A204.1 (cell line): ENCODE measurements around the gene EDN2.

ENCODE experiments used
- FAIRE-seq: peaks from 2 replicates; lab custom pipeline; 2012; peaks lifted over from hg19 to GRCh38; lab: Jason Lieb, UNC

The EDN2 gene

GRCh38 chr1:41517062-41517438 lies 32.6 kb upstream of the EDN2 start:
- no peak for FAIRE-seq

GRCh38 chr1:41516168-41517061 lies 31.9 kb upstream of the EDN2 start:
- no peak for FAIRE-seq

- no peak for FAIRE-seq
Measured at GRCh38 chr1:41515778-41516167, 31.3 kb upstream of the EDN2 start.

- no peak for FAIRE-seq
Measured at GRCh38 chr1:41515131-41515678, 30.7 kb upstream of the EDN2 start.

GRCh38 chr1:41514381-41514780 lies 29.9 kb upstream of the EDN2 start:
- FAIRE-seq: no peak

- FAIRE-seq: no peak
Measured at GRCh38 chr1:41513383-41513735, 28.9 kb upstream of the EDN2 start.

- no peak for FAIRE-seq
Measured at GRCh38 chr1:41512701-41513382, 28.4 kb upstream of the EDN2 start.

GRCh38 chr1:41511239-41511540 lies 26.7 kb upstream of the EDN2 start:
- FAIRE-seq: no peak

- FAIRE-seq: no peak
Measured at GRCh38 chr1:41510531-41511238, 26.2 kb upstream of the EDN2 start.

- FAIRE-seq: no peak
Measured at GRCh38 chr1:41509270-41509671, 24.8 kb upstream of the EDN2 start.

GRCh38 chr1:41508290-41508689 lies 23.8 kb upstream of the EDN2 start:
- FAIRE-seq: no peak

- FAIRE-seq: no peak
Measured at GRCh38 chr1:41507836-41508235, 23.4 kb upstream of the EDN2 start.

- no peak for FAIRE-seq
Measured at GRCh38 chr1:41507110-41507720, 22.7 kb upstream of the EDN2 start.

GRCh38 chr1:41504114-41505035 lies 19.9 kb upstream of the EDN2 start:
- no peak for FAIRE-seq

GRCh38 chr1:41503538-41504113 lies 19.1 kb upstream of the EDN2 start:
- FAIRE-seq: no peak

GRCh38 chr1:41502912-41503311 lies 18.4 kb upstream of the EDN2 start:
- FAIRE-seq: no peak

GRCh38 chr1:41501581-41501980 lies 17.1 kb upstream of the EDN2 start:
- FAIRE-seq: no peak

GRCh38 chr1:41500781-41501518 lies 16.5 kb upstream of the EDN2 start:
- FAIRE-seq: no peak

- FAIRE-seq: no peak
Measured at GRCh38 chr1:41500378-41500777, 15.9 kb upstream of the EDN2 start.

GRCh38 chr1:41499591-41499990 lies 15.1 kb upstream of the EDN2 start:
- no peak for FAIRE-seq
